Measurements from ENCODE around the gene TP53I13. TPM values are rescaled to one million over a fixed set of nuclear protein-coding genes. Genes with fewer than 3 reads are reported as not detected.
"Not testable (repeated sequence)": the region's sequence is repeated elsewhere in the genome, so short reads cannot be mapped to it uniquely, and the experiment has no call there.

The TP53I13 gene, protein sequence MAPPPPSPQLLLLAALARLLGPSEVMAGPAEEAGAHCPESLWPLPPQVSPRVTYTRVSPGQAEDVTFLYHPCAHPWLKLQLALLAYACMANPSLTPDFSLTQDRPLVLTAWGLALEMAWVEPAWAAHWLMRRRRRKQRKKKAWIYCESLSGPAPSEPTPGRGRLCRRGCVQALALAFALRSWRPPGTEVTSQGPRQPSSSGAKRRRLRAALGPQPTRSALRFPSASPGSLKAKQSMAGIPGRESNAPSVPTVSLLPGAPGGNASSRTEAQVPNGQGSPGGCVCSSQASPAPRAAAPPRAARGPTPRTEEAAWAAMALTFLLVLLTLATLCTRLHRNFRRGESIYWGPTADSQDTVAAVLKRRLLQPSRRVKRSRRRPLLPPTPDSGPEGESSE
- polyA plus RNA-seq, result 100 to 1,000 TPM in 1 of 3 donors, 10 to 100 TPM in 2; 54.3 to 166 (median 84.3) TPM

DNA sequence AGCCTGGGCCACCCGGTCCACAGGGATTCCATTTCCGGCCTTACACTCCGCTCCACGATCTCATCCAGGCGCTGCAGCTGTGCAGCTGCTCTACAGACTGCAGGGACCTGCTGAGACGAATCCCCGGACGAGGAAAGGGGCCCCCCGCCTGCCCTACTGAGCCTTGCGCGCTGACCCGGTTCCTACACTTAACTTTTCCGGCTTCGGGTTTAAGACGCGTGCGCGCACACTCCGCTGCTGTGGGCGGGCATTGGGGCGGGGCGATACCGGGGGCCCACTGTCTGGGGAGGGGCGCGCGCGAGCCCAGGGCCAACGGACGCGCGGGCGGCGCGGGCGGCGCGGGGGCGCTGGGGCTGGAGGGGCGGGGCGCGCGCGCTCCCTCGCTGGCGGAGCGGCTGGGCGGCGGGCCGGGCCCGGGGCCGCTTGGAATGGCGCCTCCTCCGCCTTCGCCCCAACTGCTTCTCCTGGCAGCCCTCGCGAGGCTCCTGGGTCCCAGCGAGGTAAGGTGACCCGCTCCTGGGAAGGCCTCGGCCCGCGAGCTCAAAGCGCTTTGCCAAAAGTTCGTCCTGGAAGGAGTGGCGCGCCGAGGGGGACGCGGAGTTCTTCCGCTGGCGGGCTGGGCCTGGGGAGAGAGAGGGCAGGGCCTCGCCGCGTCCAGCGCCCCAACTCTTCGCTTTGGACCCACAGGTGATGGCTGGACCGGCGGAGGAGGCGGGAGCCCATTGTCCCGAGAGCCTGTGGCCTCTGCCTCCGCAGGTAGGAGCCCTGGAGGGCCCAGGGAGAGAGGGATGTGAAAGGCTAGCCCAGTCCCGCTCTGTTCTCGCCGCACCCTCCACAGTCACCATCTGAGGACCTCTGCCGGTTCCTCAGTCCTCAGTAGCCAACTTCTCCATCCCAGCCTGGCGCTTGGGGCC lies at the start of gene TP53I13:
TP53I13 (plus strand) TSS at position 371 of the 914 bp plus-strand sequence; CDS start at position 429, 58 bp downstream.
- whole genome bisulfite sequencing, 3 donors, result 1 to 2% (median 2%) methylated on average over 65 to 84 of the region's 85 CpGs
- no peak within 1 kb of the TSS for H3K27ac ChIP-seq (ENCODE audit: low read depth, low read length)

DNA sequence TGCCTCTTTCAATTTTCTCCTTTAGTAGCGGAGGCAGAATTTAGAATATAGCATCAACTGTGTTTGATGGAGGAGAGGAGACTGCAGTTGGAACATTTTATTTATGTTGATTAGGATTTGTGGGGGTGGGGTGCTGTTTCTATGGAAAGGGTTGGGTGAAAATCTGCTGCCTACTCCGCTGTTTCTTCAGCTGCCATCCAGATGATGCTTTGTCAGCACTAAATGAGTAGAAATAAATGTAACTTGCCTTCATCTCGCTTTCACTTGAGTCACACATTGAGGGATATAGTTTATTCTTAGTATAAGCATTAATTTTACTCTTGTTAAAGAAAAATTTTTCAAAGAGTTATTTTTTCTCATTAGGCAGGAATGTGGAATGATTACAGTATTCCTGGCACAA lies 43.8 kb upstream of the TP53I13 start:
- H3K27ac ChIP-seq (ENCODE audit: low read depth, low read length), result no peak overlapping the region
- 96 to 99% (median 97%) methylated on average over 3 of the region's 3 CpGs for WGBS, 3 donors

DNA sequence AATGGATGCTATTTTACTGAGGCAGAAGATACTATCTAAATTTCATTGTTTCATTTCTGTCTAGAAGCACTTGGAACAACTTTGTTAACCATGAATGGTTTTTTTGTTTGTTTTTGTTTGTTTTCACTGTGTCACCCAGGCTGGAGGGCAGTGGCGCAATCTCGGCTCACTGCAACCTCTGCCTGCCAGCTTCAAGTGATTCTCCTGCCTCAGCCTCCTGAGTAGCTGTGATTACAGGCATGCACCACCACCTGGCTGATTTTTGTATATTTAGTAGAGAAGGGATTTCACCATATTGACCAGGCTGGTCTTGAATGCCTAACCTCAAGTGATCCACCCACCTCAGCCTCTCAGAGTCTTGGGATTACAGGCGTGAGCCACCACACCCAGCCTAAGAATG lies 42.2 kb upstream of the TP53I13 start:
- no peak overlapping the region for H3K27ac ChIP-seq (ENCODE audit: low read depth, low read length)
- WGBS, 3 donors, result 94 to 97% (median 95%) methylated on average over 3 of the region's 3 CpGs

DNA sequence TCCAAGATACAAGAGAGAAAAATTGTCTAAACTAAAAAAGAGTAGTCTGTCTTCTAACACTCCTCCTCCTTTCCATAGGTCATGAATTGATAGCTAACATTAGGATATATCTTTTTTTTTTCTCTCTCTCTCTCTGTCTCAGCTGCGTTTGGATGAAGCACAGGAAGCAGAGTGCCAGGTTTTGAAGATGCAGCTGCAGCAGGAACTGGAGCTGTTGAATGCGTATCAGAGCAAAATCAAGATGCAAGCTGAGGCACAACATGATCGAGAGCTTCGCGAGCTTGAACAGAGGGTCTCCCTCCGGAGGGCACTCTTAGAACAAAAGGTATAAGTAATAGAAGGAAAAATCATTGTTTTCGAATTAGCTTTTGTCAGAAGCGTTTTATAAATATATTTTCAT lies 34.5 kb upstream of the TP53I13 start:
- 88 to 92% (median 89%) methylated on average over 8 of the region's 8 CpGs for WGBS, 3 donors
- no peak overlapping the region for H3K27ac ChIP-seq (ENCODE audit: low read depth, low read length)

DNA sequence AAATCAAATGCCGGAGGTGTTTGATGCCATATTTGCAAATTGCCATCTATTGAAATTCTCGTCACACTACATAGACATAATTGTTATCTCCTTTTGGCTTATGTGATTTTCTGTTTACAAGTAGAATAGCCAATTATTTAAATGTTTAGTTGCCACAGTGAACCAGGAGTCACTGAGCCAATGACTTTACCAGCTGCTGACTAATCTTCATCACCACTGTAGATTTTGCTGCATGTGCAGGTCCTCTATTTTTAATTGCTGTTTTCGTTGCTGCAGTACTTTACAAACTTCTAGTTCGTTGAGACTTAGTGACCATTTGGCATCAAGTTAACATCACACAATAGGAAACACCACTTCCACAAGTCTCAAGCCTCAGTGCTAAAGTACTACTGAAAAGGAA lies 24.4 kb upstream of the TP53I13 start:
- H3K27ac ChIP-seq (ENCODE audit: low read depth, low read length), result no peak overlapping the region
- WGBS, 3 donors, result 83 to 89% (median 84%) methylated on average over 4 of the region's 4 CpGs

DNA sequence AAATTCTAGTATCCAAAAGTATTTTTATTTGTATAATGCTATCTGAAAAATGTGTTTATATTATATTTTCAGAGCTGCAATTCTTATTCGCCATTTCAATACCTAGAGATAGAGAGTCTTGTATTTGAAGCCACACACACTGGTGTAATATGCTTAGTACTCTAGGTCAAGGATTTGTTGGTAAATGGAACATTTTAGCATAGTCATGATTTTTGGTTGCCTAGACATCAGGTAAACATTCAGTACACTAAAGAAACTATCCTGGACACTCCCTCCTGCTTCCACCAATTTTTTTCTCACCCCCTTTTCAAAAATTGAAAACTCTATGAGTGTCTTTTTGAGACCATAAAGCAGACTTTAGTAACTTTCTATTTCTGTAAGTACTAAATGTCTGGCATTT lies 22.4 kb upstream of the TP53I13 start:
- WGBS, 3 donors, result 77 to 91% (median 89%) methylated on average over 1 of the region's 1 CpG
- H3K27ac ChIP-seq (ENCODE audit: low read depth, low read length), result no peak overlapping the region

DNA sequence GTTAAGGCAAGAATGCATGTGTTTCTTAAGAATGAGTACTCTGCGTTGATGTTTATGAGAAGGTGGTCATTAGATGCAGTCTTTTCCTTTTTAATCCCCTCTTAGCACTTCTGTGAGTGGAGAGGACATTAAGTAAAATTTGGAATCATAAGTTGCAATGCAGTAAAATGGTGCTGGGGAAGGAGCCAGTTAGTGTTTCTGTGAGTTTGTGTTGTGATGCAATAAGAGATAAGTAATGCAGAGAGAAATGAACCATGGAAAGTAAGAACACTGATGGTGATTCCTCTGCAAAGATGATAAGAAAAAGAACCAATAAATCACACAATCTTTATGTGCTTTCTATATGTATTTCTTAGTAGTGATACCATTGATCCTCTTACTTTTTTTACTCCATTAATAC lies 21.7 kb upstream of the TP53I13 start:
- H3K27ac ChIP-seq (ENCODE audit: low read depth, low read length), result no peak overlapping the region
- WGBS, 3 donors, result 91 to 95% (median 92%) methylated on average over 1 of the region's 1 CpG

DNA sequence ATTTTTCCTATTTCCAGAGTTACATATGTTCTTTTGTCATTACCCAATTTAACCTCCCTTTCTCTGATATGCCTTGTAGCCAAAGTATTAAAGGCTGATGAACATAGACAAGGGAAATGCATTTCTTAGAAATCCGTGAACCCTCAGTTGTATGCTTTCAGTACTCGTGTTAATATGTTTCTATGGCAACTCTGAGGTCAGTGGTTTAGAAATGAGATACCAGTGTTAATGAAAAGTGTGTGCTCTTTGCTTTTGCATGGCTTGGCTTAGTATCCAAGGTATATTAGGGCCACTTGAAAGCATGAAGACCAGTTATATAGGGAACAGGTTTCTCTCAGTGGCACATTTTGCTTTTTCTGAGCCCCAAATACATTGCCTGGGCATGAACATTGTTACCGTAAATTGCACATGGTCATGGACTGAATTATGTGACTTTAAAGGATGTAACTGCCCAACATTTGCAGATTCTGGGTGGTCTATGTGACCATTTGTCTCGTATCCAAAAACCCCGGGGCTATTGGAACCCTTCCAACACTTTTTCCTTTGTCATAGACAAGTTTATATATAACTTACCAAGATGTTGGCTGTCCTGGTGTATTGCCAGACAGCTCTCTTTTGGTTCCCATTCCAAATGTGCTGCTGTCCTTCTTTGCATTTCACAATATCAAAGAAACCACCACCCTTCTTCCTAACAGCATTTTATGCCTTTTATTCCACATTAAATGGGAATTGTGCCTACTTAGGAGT lies 19.2 kb upstream of the TP53I13 start:
- 30 to 34% (median 33%) methylated on average over 5 of the region's 5 CpGs for WGBS, 3 donors
- H3K27ac ChIP-seq (ENCODE audit: low read depth, low read length), result no peak overlapping the region

DNA sequence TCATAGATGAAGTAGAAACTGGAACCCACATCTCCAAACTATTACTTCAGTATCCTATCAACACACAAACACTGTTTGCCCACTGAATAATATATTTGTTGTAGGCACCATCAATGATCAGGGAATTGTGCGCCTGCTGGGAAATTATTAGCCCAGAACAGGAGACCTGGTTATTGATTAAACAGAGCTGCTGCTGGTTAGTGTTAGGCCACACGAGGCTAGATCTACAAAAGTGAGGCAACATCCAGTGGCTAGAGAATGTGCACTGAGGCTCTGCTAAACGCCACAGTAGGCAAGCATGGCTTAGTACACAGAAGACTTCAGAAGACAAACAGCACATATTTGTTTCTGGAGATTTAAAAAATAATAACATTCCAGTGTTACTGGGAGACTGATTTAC lies 12.7 kb upstream of the TP53I13 start:
- 32 to 89% (median 74%) methylated on average over 3 of the region's 3 CpGs for WGBS, 3 donors

DNA sequence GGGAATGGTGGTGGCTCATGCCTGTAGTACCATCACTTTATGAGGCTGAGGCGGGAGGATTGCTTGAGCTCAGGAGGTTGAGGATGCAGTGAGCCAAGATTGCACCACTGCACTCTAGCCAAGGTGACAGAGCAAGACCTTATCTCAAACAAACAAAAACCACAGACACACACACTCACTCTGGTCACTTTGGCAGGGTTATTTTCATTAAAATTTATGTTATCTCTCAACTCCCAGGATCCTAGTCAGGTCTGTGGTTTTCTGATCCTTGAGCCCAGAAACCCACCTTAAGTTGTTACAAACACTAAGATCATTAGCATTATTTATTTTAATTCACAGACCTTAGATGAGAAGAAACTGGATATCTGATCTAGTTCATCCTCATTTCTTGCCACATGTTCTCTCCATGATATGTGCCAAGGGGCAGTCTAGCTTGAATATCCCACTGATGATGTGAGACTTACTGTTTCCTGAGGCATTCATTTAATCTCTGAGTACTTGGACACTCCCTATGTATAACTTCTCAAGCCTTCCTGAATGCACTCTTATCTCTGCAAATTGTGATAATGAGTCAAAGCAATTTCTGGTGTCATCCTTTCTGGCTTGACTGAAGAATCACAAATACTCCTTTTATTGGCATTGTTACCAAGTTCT lies 11.3 kb upstream of the TP53I13 start:
- no peak overlapping the region for H3K27ac ChIP-seq (ENCODE audit: low read depth, low read length)
- WGBS, 3 donors, result 71 to 87% (median 73%) methylated on average over 1 of the region's 1 CpG

More for the DNA sequence above, 12.7 kb upstream of the TP53I13 start:
- H3K27ac ChIP-seq (ENCODE audit: low read depth, low read length), result no peak overlapping the region

DNA sequence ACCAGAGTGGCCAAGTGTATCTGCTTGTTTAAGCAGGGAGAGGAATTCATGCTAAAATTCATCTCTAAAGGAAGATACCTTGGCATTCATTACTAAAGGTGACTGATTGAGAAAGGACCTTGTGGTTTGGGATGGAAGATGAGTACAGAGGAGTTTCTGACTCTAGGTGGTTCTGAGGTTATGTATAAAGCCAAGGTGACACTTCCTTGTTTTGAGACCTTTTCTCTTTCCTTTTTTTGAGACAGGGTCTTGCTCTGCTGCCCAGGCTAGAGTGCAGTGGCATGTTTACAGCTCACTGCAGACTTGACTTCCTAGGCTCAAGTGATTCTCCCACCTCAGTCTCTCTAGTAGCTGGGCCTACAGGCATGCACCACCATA lies 10.8 kb upstream of the TP53I13 start:
- no peak overlapping the region for H3K27ac ChIP-seq (ENCODE audit: low read depth, low read length)

DNA sequence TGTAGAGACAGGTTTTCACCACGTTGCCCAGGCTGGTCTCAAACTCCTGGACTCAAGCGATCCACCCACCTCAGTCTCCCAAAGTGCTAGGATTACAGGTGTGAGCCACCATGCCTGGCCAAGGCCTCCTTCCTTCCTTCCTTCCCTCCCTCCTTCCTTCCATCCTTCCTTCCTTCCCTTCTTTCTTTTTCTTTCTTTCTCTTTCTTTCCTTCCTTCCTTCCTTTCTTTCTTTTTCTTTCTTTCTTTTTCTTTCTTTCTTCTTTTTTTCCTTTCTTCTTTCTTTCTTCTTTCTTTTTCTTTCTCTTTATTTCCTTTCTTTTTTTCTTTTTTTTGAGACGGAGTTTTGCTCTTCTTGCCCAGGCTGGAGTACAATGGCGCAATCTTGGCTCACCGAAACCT lies 10.4 kb upstream of the TP53I13 start:
- WGBS, 3 donors, result 87 to 99% (median 97%) methylated on average over 5 of the region's 5 CpGs
- not testable (repeated sequence) for H3K27ac ChIP-seq (ENCODE audit: low read depth, low read length)

DNA sequence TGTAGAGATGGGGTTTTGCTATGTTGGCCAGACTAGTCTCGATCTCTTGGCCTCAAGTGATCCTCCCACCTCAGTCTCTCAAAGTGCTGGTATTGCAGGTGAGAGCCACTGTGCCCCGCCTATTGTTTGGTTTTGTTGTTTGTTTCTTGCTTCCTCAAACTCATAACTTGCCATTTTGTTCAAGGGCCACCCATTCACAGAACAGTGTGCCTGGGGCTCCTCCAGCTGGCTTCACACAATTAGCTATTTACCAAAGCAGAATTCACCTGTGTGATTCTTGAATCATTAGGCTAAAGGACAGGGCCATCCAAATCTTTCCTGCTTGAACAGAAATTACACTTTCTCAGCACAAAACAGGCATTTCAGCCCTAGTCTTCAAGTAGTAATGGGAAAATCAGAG lies 8.9 kb upstream of the TP53I13 start:
- 90 to 100% (median 96%) methylated on average over 2 of the region's 2 CpGs for WGBS, 3 donors
- H3K27ac ChIP-seq (ENCODE audit: low read depth, low read length), result no peak overlapping the region

DNA sequence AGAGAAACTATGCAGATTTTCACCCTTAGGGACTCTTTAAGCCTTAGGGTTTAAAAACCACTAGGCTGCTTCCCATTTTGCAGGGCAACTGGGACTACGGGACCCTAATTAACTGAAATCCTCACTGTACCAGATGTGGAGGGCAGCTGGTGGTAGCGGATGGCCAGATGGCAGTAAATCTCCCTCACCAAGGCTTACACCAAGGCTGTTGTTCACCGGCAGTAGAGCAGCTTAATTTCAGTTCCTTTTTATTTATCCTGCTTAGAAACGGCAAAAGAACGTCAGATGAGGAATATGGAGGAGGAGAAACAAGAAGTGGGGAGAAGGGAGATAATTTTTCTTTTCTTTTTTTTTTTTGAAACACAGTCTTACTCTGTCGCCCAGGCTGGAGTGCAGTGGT lies 8.2 kb upstream of the TP53I13 start:
- WGBS, 3 donors, result 49 to 83% (median 71%) methylated on average over 5 to 6 of the region's 6 CpGs
- H3K27ac ChIP-seq (ENCODE audit: low read depth, low read length), result no peak overlapping the region

DNA sequence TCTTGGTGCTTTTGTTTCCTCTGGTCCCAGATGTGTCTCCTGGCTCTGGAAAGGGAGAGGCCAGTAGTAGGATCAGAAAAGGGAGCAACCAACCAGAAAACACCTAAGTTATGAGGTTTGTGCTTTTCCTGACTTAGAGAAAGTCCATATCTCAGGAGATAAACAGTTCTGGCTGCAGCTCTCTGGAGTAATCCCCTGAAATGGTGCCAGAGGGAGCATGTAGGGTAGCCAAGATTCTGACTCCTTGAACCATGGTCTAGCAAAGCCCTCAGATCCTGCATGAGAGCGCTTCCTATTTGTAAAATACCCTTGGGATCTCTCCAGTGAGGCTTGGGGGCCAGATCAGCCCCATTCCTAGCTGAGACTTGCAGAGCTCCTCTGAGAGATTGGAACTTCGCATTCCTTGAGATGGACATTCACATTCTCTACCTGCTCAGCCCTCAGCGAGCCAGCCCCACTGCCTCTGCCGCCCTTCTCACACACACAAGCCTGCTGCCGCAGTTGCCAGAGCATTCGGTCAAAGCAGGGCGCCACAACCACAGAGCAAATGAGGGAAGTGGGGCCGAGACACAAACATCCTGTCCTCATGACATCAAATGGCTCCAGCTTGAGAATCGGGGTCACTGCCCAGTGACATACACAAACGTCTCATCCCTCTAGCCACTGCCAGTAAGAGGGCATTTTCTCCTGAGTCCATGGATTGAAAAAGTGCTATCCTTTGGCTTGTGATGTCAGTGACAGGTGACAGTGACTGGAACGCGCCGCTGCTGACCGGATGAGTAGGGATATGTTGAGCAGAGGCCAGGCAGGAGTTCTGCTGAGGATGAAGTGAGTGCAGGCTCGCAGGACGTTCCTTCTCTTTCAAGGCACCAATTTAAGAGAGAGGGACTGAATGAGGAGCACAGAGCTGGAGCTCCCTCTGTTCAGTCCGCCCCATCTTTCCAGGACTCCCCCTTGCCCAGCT lies 6.7 kb upstream of the TP53I13 start:
- WGBS, 3 donors, result 56 to 80% (median 61%) methylated on average over 17 of the region's 17 CpGs
- no peak overlapping the region for H3K27ac ChIP-seq (ENCODE audit: low read depth, low read length)

DNA sequence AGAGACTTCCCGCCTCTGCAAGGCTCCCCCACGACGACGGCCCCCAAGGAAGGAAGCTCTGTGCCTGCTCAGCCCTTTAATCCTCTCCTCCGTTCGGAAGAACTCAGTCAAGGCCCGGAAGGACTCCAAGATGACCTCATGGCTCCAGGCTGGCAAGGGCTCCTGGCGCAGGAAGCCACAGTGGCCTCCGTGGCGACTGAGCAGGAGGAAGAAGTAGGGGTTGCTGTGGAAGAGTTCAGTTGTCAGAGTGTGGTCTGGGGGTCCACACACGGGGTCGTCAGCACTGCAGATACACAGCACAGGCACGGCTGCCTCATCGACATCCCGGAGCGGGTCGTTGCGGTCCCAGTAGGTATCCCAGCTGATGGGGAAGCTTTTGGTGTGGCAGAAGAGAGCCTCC lies 5.9 kb upstream of the TP53I13 start:
- WGBS, 3 donors, result 73 to 90% (median 75%) methylated on average over 17 to 18 of the region's 18 CpGs
- H3K27ac ChIP-seq (ENCODE audit: low read depth, low read length), result no peak overlapping the region

DNA sequence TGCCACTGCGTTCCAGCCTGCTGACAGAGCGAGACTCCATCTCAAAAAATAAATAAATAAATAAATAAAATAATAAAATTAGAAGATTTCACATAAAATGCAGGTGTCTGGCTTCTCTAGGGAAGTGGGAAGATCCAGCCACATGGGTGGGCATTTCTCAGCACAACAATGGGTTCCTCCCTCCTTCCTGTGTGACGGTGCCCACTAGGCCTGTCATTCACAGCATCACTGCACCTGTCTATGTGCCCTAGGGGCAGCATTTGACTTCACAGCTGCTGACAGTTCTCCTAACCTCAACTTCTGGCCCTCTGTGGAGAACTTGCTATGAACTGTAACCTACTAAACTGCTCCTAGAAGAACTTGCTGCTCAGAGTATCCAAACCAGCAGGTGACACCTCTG lies 4.7 kb upstream of the TP53I13 start:
- WGBS, 3 donors, result 87 to 100% (median 93%) methylated on average over 3 of the region's 3 CpGs
- H3K27ac ChIP-seq (ENCODE audit: low read depth, low read length), result no peak overlapping the region
